Neural cell (in vitro differentiated cells): ENCODE measurements around the gene H2BK1.

Experiments used
- CTCF ChIP-seq: fragments of 450-650 bp; IDR thresholded peaks from 2 replicates; pipeline ENCODE4 v1.5.1; 2014; ENCODE audit warnings: antibody characterized with exemption, mild to moderate bottlenecking, moderate library complexity; ENCODE audit not compliant: poor library complexity, severe bottlenecking
- EZH2 ChIP-seq: fragments of 200-600, 300-800 bp; shearing (Covaris generic), sonication (generic); IDR thresholded peaks from 2 replicates; pipeline ENCODE4 v1.6.1; 2014; ENCODE audit warnings: antibody characterized with exemption, low read length, borderline replicate concordance, mild to moderate bottlenecking; ENCODE audit not compliant: insufficient read depth, poor library complexity, severe bottlenecking
- POLR2AphosphoS5 ChIP-seq: IDR thresholded peaks from 2 replicates; pipeline ENCODE4 v1.6.1; 2012
- RAD21 ChIP-seq: fragments of 450-650 bp; conservative IDR thresholded peaks from 2 replicates; pipeline ENCODE4 v1.6.1; 2014; ENCODE audit warnings: antibody characterized with exemption, mild to moderate bottlenecking, moderate library complexity
- REST ChIP-seq: IDR thresholded peaks from 2 replicates; pipeline ENCODE4 v1.6.1; 2012; ENCODE audit warnings: borderline replicate concordance
- TAF1 ChIP-seq: IDR thresholded peaks from 2 replicates; pipeline ENCODE4 v1.6.1; 2012; ENCODE audit warnings: low read depth

GRCh38 chr7:151235091-151235787, 25.0 kb upstream of the H2BK1 start:
- TF ChIP-seq CTCF (no peak), POLR2AphosphoS5 (no peak), EZH2 (no peak), RAD21 (no peak), TAF1 (no peak), REST (no peak)
